NCI-H226 (cell line): ENCODE measurements around the gene CLCN1.
"Not testable (repeated sequence)": the region's sequence is repeated elsewhere in the genome, so short reads cannot be mapped to it uniquely, and the experiment has no call there.

ENCODE experiments used
- DNase-seq: peaks from one replicate; pipeline ENCODE4 v3.0.0-alpha.2; 2015

The CLCN1 gene

DNA sequence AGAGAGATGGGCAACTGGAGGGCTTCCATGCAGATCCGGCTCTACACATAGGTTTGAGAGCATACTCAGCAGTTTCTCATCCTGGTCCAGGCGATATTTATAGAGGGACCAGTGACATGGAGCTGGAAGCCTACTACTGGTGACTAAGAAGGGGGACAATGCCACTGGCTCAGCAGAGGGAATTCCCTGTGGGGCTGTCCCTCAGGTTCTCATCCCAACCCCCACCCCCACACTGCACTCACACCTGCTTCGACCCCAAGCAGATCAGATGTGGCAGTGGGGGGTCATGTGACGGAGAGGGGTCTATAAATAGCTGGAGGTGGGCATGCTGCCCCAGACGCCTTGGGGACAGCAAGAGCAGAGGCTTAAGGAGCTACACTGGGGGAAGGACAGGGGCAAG, at the start of gene CLCN1:
CLCN1 (plus strand) TSS at position 336 of the 400 bp plus-strand sequence. CDS start 102 bp downstream, outside the sequence.
- DNase-seq, result no peak

DNA sequence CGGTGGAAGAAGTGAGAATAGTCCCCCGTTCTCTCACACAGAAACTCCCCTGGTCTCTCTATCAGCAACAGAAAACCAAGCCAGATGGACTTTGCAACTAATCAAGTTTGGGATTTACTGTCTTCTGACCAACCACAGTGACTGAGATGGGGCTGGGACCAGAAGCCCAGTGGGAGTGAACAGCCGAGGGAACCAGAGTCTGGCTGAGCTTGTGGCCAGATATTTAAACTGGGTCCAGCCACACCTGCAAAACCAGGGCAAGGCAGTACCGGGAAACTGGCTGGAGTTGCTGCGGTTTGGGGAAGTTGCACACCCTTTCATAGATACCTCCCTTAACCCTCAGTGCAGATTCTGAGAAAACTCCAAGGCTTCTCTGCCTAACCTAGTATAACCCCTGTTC, 46.7 kb upstream of the CLCN1 start:
- DNase-seq, result no peak

DNA sequence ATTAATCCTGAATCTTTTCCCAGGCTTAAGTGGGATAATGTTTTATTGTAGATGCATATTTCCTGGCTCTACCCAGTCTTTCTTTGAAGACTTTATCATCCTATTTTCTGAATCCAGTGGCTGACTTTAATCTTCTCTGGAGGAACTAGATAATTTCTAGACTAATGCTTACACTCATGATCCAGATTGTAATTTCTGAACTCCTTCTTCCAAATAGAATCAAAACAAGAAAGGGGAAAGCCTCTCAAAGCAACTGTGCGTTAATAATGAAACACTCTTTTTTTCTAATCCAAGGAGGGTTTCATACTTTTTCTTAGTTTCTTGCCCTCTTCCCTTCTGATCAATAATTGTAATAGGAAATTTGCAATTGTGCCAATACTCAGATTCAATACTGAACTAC, 44.7 kb upstream of the CLCN1 start:
- DNase-seq, result no peak

DNA sequence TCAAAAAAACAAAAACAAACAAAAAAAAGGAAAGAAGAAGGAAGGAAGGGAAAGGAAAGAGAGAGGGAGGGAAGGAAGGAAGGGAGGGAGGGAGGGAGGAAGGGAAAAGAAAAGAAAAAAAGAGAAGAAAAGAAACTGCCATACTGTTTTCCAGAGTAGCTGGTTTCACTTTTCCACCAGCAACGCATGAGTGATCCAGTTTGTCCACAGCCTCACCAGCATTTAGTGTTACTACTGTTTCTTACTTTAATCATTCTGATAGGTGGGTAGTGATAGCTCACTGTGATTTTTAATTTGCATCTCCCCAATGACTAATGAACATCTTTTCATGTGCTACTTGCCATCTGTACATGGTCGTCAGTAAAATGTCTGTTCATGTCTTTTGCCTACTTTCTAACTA, 43.0 kb upstream of the CLCN1 start:
- no peak for DNase-seq

DNA sequence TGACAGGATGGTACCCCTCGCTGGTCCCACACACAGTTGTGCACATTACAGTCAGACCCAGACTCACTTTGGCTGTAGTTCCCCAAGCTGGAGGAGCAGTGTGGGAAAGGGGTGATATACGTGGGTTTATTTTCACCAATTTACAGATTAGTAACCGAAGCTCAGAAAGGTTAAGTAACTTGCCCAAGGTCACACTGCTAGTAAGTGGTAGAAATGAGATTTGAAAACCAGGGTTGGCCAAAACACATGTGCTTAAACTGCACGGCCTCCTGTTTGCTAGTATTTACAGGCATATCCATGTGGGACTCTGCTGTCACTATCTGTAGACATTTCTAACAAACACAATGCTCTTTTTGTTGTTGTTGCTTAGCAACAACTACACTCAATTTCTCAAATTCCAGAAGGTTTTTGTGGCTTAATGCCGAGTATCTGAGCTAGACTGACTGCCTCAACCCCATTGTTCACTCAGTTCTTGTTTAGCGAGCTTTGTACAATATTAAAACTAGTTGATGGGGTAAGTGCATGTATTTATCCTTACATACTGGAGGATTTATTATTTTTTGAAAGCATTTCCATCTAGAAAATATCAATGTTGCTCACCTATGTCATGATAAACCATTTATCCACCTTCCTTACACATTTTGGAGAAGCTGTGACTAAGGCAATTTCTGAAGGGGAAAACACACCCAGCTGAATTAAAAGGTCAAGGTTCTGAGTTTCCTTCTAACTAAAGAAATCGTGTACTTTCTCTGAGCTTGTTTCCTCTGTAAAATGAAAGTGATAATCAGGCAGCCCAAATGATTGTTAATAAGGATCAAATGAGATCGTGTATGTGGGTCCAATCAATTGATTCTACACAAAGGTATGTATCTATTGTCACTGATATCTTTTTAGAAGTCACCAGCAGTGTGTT, 36.5 kb upstream of the CLCN1 start:
- DNase-seq, result peak; percentile 23

DNA sequence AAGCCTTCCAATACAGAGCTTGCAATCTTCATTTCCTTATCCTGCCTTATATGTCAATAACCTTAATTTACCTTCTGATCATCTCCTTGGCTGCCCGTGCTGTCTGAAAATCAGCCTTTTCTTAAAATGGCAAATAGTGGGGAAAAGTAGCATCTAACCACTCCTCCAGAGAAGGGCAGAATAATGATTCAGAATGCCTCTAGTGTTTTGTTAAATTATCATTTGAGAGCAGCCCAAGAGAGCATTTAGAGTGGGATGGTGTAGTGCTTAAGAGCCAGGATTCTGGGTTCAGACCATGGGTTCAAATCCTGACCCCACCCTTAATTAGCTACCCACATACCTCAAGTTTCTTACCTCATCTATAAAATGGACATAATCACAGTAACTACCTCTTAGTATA, 35.8 kb upstream of the CLCN1 start:
- no peak for DNase-seq

DNA sequence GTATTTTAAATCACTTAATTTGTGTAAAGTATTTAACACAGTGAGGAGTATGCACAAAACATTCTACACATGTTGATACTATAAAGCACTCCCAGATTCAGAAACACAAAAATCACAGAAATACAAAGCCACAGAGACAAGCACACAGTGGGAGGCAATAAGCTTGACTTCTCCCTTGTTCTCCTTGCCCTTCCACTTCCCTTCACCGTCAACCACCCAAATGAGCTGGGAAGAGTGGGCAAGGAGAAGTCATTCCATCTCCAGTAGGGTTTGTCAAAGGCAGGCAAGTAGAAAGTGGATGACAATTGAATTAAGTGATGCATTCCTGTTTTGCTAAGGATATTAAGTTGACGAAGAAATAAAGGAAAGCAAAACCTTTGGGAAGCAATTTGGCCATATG, 35.3 kb upstream of the CLCN1 start:
- no peak for DNase-seq

DNA sequence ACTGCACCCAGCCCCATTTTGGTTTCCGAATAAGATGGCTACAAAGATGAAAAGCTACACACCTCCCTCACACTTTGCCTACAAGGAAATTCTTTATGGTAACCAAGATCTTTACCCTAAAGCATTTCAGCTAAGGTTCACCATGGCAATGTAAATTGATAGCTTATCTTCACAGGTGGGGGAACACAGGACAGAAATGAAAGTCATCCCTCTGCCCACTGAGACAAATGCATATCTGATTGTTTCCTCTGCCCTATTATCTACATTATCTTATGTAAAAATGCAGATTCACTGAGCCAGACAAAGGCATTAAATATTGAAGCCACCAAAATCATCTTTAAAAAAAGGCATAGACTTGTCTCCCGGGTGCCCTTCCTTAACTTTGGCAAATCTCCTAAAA, 34.4 kb upstream of the CLCN1 start:
- DNase-seq, result no peak

DNA sequence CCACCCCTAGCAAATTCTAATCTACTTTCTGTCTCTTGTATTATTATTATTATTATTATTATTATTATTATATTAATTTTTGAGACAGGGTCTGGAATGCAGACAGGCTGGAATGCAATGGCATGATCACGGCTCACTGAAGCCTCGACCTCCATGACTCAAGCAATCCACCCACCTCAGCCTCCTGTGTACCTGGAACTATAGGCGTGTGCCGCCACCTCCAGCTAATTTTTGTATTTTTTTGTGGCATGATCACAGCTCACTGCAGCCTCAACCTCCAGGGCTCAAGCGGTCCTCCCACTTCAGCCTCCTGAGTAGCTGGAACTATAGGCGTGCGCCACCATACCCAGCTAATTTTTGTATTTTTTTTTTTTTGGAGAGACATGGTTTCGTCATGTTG, 33.8 kb upstream of the CLCN1 start:
- no peak for DNase-seq

DNA sequence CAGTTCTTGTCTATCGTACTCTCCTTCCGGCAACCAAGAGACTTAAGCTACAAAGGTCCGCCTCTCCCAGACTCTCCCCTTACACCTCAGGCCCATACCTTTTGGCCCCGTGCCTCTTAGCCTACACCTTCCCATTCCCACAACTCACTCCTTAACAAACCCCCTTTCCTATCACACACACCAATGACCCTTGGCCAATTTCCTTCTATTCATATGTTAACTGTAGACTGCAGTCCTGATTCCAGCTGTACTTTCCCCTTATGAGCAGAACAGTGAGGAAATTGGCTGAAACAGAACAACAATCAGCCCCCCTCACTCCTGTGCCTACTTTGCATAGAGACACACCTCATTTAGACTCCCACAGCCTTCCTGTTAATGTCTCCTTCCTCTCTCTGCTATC, 32.5 kb upstream of the CLCN1 start:
- no peak for DNase-seq

DNA sequence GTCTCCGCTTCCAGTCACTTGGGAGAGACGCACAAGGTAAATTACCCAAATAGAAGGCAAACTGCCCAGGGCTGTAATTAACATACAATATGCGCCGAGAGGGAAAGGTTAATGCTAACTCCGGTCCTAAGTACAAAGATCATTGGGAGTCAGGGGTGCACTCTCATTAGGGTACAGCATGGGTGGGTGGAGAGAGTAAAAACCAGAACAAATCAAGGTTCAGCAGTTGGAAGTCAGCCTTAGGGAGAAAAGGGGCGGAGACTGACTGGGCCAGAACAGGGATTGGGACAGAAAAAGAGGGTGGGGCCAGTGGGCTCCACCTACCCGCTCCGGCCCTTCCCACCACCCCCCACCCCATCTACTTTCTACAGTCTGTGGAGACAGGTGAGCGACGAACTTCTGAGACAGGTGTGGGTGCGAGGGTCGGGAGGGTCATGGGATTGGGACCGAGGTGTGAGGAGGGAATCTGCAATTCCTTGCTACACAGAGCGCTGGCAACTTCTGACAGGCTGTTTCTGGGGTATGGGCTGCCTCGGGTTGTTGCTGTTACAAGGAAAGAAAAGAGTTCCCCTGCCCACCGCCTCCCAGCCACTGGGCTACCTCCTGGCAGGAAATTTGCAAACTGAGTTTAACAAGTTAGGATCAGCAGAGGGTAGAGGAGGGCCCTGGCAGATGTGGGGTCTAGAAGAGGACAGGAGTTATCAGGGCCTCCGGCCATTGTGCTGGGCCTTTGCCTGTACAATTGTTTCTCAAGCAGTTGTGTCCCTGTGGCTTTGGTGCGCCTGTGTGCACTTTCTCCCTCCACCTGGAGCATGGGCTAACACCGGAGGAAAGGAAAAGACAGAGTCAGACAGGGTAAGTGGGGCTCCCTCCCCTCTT, 31.1 kb upstream of the CLCN1 start, which contains the start of gene TMEM139:
TMEM139 (plus strand) TSS at position 368 of the 879 bp plus-strand sequence. CDS start 1,000 bp downstream, outside the sequence.
- DNase-seq, result no peak

DNA sequence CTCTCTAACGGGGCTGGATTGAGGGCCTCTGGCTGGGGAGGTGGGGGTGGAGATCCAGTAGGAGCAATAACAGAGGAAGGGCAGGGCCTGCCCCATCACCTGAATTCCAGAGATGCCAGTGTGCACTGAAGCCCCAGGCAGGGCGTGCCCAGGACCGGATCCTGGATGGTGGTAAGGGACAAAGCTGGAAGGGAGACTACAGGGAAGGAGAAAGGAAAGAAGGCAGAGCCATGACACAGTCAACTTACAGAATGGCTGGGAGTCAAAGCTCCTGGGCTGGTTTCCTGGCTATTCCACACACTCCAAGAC, 30.5 kb upstream of the CLCN1 start:
- DNase-seq, result peak; percentile 18

DNA sequence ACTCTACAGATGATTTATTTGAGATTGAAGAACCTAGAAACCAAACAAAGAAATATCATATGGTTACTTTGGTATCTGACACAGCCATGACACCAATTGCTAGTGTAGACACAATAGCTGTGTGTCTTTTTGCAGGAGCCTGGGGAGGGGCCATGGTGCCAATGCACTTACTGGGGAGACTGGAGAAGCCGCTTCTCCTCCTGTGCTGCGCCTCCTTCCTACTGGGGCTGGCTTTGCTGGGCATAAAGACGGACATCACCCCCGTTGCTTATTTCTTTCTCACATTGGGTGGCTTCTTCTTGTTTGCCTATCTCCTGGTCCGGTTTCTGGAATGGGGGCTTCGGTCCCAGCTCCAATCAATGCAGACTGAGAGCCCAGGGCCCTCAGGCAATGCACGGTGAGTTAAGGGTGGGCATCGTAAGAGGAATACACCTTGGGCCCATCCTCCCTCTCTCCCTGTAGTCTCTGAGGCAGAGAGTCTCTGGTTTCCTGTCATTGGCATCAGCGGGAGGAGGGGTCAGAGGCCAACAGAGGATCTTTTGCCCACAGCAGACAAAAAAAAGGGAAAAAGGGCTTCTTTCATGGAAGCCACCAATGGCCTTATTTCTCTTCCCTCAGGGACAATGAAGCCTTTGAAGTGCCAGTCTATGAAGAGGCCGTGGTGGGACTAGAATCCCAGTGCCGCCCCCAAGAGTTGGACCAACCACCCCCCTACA, 29.9 kb upstream of the CLCN1 start:
- DNase-seq, result no peak

DNA sequence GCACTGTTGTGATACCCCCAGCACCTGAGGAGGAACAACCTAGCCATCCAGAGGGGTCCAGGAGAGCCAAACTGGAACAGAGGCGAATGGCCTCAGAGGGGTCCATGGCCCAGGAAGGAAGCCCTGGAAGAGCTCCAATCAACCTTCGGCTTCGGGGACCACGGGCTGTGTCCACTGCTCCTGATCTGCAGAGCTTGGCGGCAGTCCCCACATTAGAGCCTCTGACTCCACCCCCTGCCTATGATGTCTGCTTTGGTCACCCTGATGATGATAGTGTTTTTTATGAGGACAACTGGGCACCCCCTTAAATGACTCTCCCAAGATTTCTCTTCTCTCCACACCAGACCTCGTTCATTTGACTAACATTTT, 29.4 kb upstream of the CLCN1 start:
- no peak for DNase-seq

DNA sequence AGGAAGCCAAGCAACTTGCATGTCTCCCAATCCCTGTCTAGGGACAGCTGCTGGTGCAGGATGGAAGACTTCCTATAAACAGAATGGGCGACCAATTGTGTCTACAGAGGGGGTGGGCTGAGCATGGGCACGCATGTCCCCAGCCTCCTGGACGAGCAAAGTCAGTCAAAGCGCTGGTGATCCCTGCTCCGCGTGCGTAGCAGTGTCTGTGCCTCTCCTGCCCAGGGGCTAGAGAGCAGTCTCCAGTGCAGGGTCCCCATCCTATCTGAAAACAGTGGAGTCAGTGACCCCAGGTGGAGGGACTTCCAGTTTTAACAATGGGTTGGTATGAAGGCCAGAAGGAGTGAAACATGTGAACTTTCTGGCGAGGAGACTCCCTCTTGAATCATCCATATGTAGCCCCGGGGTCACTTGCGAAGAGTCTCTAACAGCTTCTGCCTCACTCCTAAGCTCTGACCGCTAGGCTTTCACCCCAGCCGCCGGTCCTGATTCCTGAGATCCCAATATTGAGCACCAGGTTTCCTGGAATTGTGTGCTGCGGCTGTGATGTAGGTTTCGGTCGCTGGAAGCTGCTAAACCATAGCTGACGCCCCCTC, 28.5 kb upstream of the CLCN1 start:
- no peak for DNase-seq

DNA sequence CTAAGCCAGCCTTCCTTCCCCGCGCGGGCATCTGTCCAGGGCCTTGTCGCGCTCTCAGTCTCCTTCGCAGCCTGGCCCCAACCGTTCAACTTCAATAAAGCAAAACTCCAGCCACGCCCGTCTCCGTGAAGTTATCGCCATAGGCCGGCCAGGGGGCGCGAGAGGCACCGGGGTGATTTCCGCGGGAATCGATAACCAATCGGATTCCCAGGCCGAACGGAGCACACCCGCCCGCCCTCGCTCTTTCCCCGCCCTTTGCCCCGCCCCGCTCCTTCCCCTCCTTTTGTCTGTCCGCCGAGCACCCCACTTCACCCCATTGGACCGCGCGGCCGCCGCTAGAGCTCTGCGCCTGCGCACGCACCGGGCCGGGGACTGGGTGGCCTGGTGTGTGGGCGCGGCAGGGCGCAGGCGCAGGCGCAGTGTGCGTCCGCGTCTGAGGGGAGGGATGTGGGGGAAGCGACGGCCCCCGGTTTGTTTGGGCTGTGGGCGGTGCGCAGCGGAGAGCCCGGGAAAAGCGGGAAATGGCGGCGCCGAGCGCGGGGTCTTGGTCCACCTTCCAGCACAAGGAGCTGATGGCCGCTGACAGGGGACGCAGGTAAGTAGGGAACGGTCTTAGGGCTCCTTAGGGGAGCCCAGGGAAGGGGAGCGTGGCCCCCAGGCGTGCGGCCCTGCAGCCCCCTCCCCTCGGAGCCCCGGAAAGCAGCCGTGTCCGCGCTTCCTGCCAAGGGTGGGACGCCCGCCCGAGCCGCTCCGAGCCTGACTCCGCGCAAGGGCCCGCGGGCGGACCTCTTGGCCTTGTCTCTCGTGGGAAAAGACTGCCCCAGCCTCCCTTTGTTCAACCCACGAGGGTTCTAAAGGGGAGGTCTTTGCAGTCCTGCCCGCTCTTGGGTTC, 27.7 kb upstream of the CLCN1 start, which contains the start of gene CASP2:
CASP2 (plus strand) TSS at position 417 of the 892 bp plus-strand sequence; CDS start at position 522, 105 bp downstream.
- peak; percentile 94 for DNase-seq

DNA sequence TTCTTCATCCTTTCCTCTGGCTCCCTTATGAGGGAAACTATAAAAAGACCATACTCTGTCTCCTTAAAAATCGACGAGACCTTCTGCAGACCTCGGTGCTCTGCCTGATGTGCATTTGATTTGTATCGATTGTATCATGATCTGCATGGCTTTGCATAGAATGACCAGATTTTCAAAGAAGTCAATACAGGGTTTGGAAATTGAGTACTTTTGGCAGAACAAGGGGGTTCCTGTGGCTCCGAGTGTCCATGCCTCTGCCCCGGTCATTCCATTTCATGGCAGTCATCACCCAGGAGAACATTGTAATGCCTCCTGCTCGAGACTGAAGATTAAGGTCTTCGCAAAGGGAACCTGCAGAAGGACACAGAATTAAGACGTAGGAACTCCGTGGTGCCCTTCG, 27.1 kb upstream of the CLCN1 start:
- DNase-seq, result no peak

DNA sequence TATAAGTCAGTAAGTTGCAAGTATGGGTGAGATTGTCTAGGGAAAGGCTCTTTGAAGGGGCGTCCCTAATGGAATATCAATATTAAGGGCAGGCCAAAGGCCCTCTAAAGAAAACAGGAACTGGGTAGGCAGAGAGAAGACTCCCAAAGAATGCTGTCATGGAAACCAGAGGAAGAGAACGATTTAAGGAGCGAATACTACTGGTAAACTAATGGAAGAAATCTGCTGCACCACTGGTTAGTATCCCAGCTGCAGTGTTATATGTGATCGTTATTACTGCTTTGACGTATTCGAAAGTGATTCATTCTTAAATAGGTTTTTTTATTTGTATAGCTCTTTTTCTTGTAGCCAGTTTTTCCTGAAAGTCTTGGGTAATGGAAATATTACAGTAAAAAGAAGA, 26.5 kb upstream of the CLCN1 start:
- DNase-seq, result no peak

DNA sequence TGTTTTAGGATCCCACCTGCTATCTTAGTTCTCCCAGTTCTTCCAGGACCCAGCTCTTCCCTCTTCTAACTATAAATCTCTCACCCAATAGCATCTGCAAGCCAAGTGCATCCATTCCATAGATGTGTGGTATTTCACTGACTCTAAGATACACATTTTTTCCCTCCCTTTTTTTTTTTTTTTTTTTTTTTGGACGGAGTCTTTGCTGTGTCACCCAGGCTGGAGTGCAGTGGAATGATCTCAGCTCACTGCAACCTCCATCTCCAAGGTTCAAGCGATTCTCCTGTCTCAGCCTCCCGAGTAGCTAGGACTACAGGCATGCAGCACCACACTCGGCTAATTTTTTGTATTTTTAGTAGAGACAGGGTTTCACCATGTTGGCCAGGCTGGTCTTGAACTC, 26.0 kb upstream of the CLCN1 start:
- DNase-seq, result not testable (repeated sequence)

DNA sequence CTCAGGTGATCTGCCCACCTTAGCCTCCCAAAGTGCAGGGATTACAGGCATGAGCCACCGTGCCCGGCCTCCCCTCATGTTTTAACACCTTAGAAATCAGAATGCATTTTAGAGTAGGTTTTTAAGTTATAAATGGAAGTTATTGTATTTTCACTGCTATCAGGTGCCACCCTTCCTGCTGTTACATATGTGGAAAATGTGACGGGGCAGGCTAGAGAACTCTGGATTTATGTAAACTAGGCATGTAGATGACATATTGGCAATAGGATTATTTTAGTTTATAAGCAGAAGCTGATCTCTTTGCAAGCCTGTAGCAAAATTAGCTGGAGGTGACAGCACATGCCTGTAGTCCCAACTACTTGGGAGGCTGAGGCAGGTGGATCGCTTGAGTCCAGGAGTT, 25.6 kb upstream of the CLCN1 start:
- no peak for DNase-seq

DNA sequence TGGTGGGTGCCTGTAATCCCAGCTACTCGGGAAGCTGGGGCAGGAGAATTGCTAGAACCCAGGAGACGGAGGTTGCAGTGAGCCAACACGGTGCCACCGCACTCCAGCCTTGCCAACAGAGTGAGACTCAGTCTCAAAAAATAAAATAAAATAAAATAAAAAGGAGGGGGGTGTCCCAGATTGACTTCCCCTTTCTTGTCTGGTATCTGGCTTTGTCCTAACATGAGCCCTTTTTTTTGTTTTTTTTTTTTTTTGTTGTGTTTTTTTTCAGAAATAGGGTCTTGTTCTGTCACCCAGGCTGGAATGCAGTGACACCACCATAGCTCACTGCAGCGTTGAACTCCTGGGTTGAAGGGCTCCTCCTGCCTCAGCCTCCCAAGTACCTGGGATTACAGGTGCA, 23.0 kb upstream of the CLCN1 start:
- DNase-seq, result no peak

DNA sequence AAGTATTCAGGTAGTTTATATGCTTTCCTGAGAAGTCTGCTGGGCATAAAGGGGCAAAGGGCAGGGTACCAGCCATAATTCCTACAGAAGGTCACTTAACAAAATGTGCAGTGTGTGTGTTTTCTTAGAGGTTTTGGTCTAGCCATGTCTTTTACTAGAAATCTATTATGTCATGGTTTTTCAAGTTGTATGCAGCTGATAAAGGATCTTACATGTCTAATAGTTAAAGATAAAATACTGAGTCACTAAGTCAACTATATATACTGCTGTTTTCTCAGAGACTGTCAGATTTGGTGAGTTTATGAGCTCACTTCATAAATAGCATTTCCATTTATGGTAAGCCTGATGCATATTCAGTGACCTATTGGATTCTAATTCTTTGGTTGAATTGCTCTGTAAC, 20.0 kb upstream of the CLCN1 start:
- DNase-seq, result no peak
